Peyer's patch (tissue), 4 donors: Measurements from ENCODE around the gene CHIC2.

Experiments used
- CTCF ChIP-seq, 6 experiments: fragments of 450-650 bp in 4 of 6; fragments of 200-600 bp in 2 of 6; sonication (generic) in 1 of 6; IDR thresholded peaks; one replicate each; pipeline ENCODE4 v1.5.1; 2017 to 2019; ENCODE audit warnings: antibody characterized with exemption in 6 of 6, mild to moderate bottlenecking in 3 of 6, moderate library complexity in 1 of 6
- POLR2A ChIP-seq, 2 donors: fragments of 450-650 bp; IDR thresholded peaks; one replicate each; pipeline ENCODE4 v1.5.1; 2017; ENCODE audit warnings: antibody characterized with exemption in 2 of 2, mild to moderate bottlenecking in 2 of 2, moderate library complexity in 2 of 2

GRCh38 chr4:54025582-54025981 lies 38.8 kb downstream of the CHIC2 start:
- TF ChIP-seq CTCF (IDR thresholded peaks at IDR 0.05) (no peak), POLR2A (IDR thresholded peaks at IDR 0.05) (no peak)
